Breast epithelium (tissue), 4 donors: ENCODE data around the gene CCDC88C. TPM values are rescaled to one million over a fixed set of nuclear protein-coding genes. Genes with fewer than 3 reads are reported as not detected.

ENCODE experiments used
- DNase-seq, 2 donors: peaks; one replicate each; pipeline ENCODE4 v3.0.0-alpha.2; 2019; ENCODE audit warnings: low spot score in 2 of 2
- H3K27ac ChIP-seq, 2 donors: fragments of 200-600 bp; sonication (generic) in 1 of 2; one replicate each; pipeline ENCODE4 v1.5.1; 2016 to 2019; ENCODE audit warnings: mild to moderate bottlenecking in 1 of 2
- H3K27me3 ChIP-seq, 2 donors: fragments of 200-600 bp; sonication (generic) in 1 of 2; one replicate each; pipeline versions ENCODE4 v1.5.1 to v1.6.0; 2017 to 2019; ENCODE audit warnings: control low read depth in 1 of 2, mild to moderate bottlenecking in 1 of 2
- H3K36me3 ChIP-seq: fragments of 200-600 bp; one replicate; pipeline ENCODE4 v1.5.1; 2019
- H3K4me1 ChIP-seq, 2 donors: fragments of 200-600 bp; sonication (generic); one replicate each; pipeline ENCODE4 v1.5.1; 2016 to 2019; ENCODE audit warnings: control low read depth in 1 of 2
- H3K4me3 ChIP-seq, 3 donors: fragments of 200-600 bp; sonication (generic); 1 replicate in 2 of 3; 2 replicates in 1 of 3; pipeline ENCODE4 v1.5.1; 2016 to 2019; ENCODE audit warnings: mild to moderate bottlenecking in 3 of 3, moderate library complexity in 2 of 3
- H3K9me3 ChIP-seq, 2 donors: fragments of 200-600 bp; sonication (generic) in 1 of 2; one replicate each; pipeline ENCODE4 v1.5.1; 2016 to 2019; ENCODE audit warnings: control low read depth in 1 of 2
- CTCF ChIP-seq, 3 donors: fragments of 450-650 bp; IDR thresholded peaks; one replicate each; pipeline ENCODE4 v1.5.1; 2016 to 2017; ENCODE audit warnings: antibody characterized with exemption in 3 of 3, mild to moderate bottlenecking in 3 of 3, moderate library complexity in 3 of 3
- POLR2A ChIP-seq: fragments of 450-650 bp; IDR thresholded peaks from one replicate; pipeline ENCODE4 v1.6.1; 2016; ENCODE audit warnings: antibody characterized with exemption, mild to moderate bottlenecking, moderate library complexity
- POLR2AphosphoS5 ChIP-seq, 3 donors: sonication (generic); formaldehyde crosslinking; IDR thresholded peaks; one replicate each; pipeline ENCODE4 v1.6.1; 2017; ENCODE audit warnings: antibody characterized with exemption in 3 of 3
- intact Hi-C: fragments of 100-400 bp; cut with DNase I; formaldehyde crosslinking; loops from one replicate; pipeline ENCODE4 v1.15.1; 2023; ENCODE audit warnings: low total_unique reads
- total RNA-seq, 3 donors: library from RNA; depleted of rRNA; stranded (reverse); fragments of >200 nt; gene quantifications; one replicate each; pipeline ENCODE4 v1.1.0, GENCODE V29; 2016

Gene CCDC88C
- total RNA-seq, 3 donors from 2014 or later: 5.8 to 25.9 (median 19.3) TPM

- Histone ChIP-seq H3K27me3 (no peaks in the 10 kb centered on the region), H3K9me3 (no peaks in the 10 kb centered on the region), H3K4me1 (no peaks in the 10 kb centered on the region), H3K27ac (no peak overlapping the region), H3K4me3 (no peak overlapping the region), H3K36me3 (no peaks in the 10 kb centered on the region)
- no peak for DNase-seq
- intact Hi-C loops: no loop called here
- TF ChIP-seq POLR2AphosphoS5 (IDR thresholded peaks at IDR 0.05) (no peak), POLR2A (no peak), CTCF (IDR thresholded peaks at IDR 0.05) (no peak)
Measured at GRCh38 chr14:91305650-91306431, 111.8 kb downstream of the CCDC88C start.

- DNase-seq: no peak
- Histone ChIP-seq H3K9me3 (no peaks in the 10 kb centered on the region), H3K27me3 (no peaks in the 10 kb centered on the region), H3K4me3 (no peak overlapping the region), H3K36me3 (no peaks in the 10 kb centered on the region), H3K4me1 (no peaks in the 10 kb centered on the region), H3K27ac (no peak overlapping the region)
- intact Hi-C loops: no loop called here
- TF ChIP-seq POLR2A (no peak), POLR2AphosphoS5 (IDR thresholded peaks at IDR 0.05) (no peak)
Measured at GRCh38 chr14:91303924-91304229, 113.7 kb downstream of the CCDC88C start.

GRCh38 chr14:91303091-91303923 is 114.3 kb downstream of the CCDC88C start:
- Histone ChIP-seq H3K9me3 (no peaks in the 10 kb centered on the region), H3K27me3 (no peaks in the 10 kb centered on the region), H3K4me1 (no peaks in the 10 kb centered on the region), H3K4me3 (no peak overlapping the region), H3K27ac (no peak overlapping the region), H3K36me3 (no peaks in the 10 kb centered on the region)
- intact Hi-C loops: no loop called here
- no peak for DNase-seq
- TF ChIP-seq POLR2A (no peak), POLR2AphosphoS5 (IDR thresholded peaks at IDR 0.05) (no peak), CTCF (IDR thresholded peaks at IDR 0.05) (no peak)

GRCh38 chr14:91302391-91302790 is 115.2 kb downstream of the CCDC88C start:
- Histone ChIP-seq H3K4me3 (no peak overlapping the region), H3K9me3 (no peaks in the 10 kb centered on the region), H3K27me3 (no peaks in the 10 kb centered on the region), H3K36me3 (no peaks in the 10 kb centered on the region), H3K4me1 (no peaks in the 10 kb centered on the region), H3K27ac (no peak overlapping the region)
- no peak for DNase-seq
- intact Hi-C loops: no loop called here
- no peak for TF ChIP-seq POLR2A
- TF ChIP-seq CTCF (IDR thresholded peaks at IDR 0.05): no peak
- TF ChIP-seq POLR2AphosphoS5 (IDR thresholded peaks at IDR 0.05): no peak

GRCh38 chr14:91300957-91301356 is 116.7 kb downstream of the CCDC88C start:
- H3K27me3 ChIP-seq: no peaks in the 10 kb centered on the region
- H3K27ac ChIP-seq: no peak overlapping the region
- no peaks in the 10 kb centered on the region for H3K9me3 ChIP-seq
- H3K4me3 ChIP-seq: no peak overlapping the region
- no peaks in the 10 kb centered on the region for H3K36me3 ChIP-seq
- intact Hi-C loops: no loop called here
- TF ChIP-seq POLR2AphosphoS5 (IDR thresholded peaks at IDR 0.05) (no peak), POLR2A (no peak), CTCF (IDR thresholded peaks at IDR 0.05) (no peak)
- H3K4me1 ChIP-seq: no peaks in the 10 kb centered on the region
- no peak for DNase-seq
